ENCODE results near the gene NSD2.

NSD2 gene

DNA sequence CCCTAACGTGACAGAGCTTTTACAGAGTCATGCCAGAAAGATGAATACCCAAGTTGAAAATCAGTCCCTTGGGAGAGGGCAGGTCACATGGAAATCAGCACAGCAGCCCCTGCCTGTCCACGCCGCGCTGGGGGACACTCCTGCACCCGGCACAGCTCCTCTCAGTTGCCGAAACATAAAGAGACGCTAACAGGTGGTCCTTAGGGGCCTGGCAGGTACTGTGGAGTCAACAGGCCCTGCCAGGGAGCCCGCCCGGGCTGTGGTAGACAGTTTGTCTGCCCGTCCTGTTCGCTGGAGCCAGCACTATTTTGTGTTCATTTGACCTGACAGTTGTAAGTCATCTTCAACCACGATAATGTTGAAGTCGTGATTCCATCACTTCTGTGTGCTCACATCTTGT lies 107.0 kb downstream of the NSD2 start:
- Histone ChIP-seq H3K4me1 (ENCODE audit: control insufficient read depth, insufficient read depth, low read length) (no peaks in the 10 kb centered on the region), H3K9me3 (ENCODE audit: control insufficient read depth, insufficient read depth, low read depth, low read length) (no peaks in the 10 kb centered on the region), H3K27ac (ENCODE audit: extremely low read depth, low read depth, low read length) (no peak overlapping the region), H3K4me3 (ENCODE audit: low read depth, low read length) (no peak overlapping the region), H3K36me3 (ENCODE audit: control insufficient read depth in 2 of 2, insufficient read depth in 1 of 2, low read length in 2 of 2) (peaks cover 4 to 98% of the 10 kb centered on the region in 2 experiments; a peak in 2 of 3 replicates)
- no peak for TF ChIP-seq ZNF561 (tag by site-specific recombination; IDR thresholded peaks at IDR 0.05; ENCODE audit: borderline replicate concordance)
- peak; percentile 36; the same call in 1 of the 2 replicates for TF ChIP-seq SCRT2 (tag by site-specific recombination; IDR thresholded peaks at IDR 0.05)
- ChIA-PET POLR2A (no interaction called here), CTCF (no interaction called here)

- POLR2A ChIA-PET: no interaction called here
- no peak overlapping the region for H3K4me3 ChIP-seq (ENCODE audit: low read depth, low read length)
- H3K4me1 ChIP-seq (ENCODE audit: control insufficient read depth, insufficient read depth, low read length): no peaks in the 10 kb centered on the region
- no peaks in the 10 kb centered on the region for H3K9me3 ChIP-seq (ENCODE audit: control insufficient read depth, insufficient read depth, low read depth, low read length)
- H3K27ac ChIP-seq (ENCODE audit: extremely low read depth, low read depth, low read length): no peak overlapping the region
- peaks cover 4 to 98% of the 10 kb centered on the region in 2 experiments; a peak in 2 of 3 replicates for H3K36me3 ChIP-seq (ENCODE audit: control insufficient read depth in 2 of 2, insufficient read depth in 1 of 2, low read length in 2 of 2)
- TF ChIP-seq ZNF521 (tag by site-specific recombination; IDR thresholded peaks at IDR 0.05): no peak
- TF ChIP-seq, protein P1, sequence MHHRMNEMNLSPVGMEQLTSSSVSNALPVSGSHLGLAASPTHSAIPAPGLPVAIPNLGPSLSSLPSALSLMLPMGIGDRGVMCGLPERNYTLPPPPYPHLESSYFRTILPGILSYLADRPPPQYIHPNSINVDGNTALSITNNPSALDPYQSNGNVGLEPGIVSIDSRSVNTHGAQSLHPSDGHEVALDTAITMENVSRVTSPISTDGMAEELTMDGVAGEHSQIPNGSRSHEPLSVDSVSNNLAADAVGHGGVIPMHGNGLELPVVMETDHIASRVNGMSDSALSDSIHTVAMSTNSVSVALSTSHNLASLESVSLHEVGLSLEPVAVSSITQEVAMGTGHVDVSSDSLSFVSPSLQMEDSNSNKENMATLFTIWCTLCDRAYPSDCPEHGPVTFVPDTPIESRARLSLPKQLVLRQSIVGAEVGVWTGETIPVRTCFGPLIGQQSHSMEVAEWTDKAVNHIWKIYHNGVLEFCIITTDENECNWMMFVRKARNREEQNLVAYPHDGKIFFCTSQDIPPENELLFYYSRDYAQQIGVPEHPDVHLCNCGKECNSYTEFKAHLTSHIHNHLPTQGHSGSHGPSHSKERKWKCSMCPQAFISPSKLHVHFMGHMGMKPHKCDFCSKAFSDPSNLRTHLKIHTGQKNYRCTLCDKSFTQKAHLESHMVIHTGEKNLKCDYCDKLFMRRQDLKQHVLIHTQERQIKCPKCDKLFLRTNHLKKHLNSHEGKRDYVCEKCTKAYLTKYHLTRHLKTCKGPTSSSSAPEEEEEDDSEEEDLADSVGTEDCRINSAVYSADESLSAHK (tag by site-specific recombination; IDR thresholded peaks at IDR 0.05): peak; percentile 97
- CTCF ChIA-PET: no interaction called here
Measured at GRCh38 chr4:1978741-1979476, 107.7 kb downstream of the NSD2 start.

DNA sequence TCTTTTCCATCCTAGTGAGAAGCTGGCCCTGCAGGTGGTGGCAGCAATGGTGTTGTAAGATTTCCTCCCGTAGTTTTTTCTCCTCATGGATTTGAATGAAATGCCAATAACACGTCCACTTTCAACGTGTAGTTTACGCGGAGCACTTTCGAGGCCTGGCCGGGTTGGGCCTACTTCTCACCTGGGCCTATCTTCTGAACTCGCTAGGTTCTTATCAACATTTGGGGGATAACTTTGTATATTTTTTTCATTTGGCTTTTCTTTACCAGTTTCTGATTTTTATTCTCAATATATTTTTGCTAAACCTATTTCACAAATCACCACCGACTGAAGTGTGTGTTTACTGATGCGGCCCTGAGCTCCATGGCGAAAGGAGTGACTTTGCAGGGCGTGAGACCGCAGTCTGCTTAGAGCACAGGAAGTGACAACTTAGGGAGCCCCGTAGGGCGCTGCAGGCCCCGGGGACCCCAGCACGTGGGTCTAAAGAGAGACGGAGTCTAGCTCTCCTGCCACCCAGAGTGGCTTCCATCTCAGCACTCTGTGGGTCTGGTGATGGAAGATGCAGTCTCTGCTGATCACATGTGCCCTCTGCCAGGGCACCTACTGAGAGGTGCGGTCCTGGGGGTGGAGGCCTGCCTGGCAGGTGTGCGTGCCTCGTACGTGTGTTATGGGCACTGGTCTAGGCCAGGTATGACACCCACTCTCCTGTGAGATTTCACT lies 108.4 kb downstream of the NSD2 start:
- Histone ChIP-seq H3K4me3 (ENCODE audit: low read depth, low read length) (no peak overlapping the region), H3K27ac (ENCODE audit: extremely low read depth, low read depth, low read length) (no peak overlapping the region), H3K4me1 (ENCODE audit: control insufficient read depth, insufficient read depth, low read length) (no peaks in the 10 kb centered on the region), H3K9me3 (ENCODE audit: control insufficient read depth, insufficient read depth, low read depth, low read length) (no peaks in the 10 kb centered on the region), H3K36me3 (ENCODE audit: control insufficient read depth in 2 of 2, insufficient read depth in 1 of 2, low read length in 2 of 2) (peaks cover 0 to 98% of the 10 kb centered on the region in 2 experiments; a peak in 2 of 3 replicates)
- ChIA-PET CTCF (no interaction called here), POLR2A (no interaction called here)
- TF ChIP-seq, protein P2, sequence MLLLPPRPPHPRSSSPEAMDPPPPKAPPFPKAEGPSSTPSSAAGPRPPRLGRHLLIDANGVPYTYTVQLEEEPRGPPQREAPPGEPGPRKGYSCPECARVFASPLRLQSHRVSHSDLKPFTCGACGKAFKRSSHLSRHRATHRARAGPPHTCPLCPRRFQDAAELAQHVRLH (tag by site-specific recombination; IDR thresholded peaks at IDR 0.05): no peak
- TF ChIP-seq ZNF132 (tag by site-specific recombination; IDR thresholded peaks at IDR 0.05; ENCODE audit: borderline replicate concordance) (no peak), YY1 (tag by site-specific recombination; IDR thresholded peaks at IDR 0.05) (no peak), ZNF433 (tag by site-specific recombination; IDR thresholded peaks at IDR 0.05; ENCODE audit: low read depth) (no peak), ZNF350 (tag by site-specific recombination; IDR thresholded peaks at IDR 0.05) (no peak), ZNF175 (tag by site-specific recombination; IDR thresholded peaks at IDR 0.05) (no peak), ZNF514 (tag by site-specific recombination; IDR thresholded peaks at IDR 0.05) (no peak), ZNF518A (tag by site-specific recombination; conservative IDR thresholded peaks at IDR 0.05; ENCODE audit: low read depth) (no peak)
- TF ChIP-seq, protein P3, sequence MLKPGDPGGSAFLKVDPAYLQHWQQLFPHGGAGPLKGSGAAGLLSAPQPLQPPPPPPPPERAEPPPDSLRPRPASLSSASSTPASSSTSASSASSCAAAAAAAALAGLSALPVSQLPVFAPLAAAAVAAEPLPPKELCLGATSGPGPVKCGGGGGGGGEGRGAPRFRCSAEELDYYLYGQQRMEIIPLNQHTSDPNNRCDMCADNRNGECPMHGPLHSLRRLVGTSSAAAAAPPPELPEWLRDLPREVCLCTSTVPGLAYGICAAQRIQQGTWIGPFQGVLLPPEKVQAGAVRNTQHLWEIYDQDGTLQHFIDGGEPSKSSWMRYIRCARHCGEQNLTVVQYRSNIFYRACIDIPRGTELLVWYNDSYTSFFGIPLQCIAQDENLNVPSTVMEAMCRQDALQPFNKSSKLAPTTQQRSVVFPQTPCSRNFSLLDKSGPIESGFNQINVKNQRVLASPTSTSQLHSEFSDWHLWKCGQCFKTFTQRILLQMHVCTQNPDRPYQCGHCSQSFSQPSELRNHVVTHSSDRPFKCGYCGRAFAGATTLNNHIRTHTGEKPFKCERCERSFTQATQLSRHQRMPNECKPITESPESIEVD (tag by site-specific recombination; IDR thresholded peaks at IDR 0.05): no peak
